Esophagus muscularis mucosa (tissue), 4 donors: ENCODE measurements around the gene DCHS1.

Source experiments
- EP300 ChIP-seq: sonication (generic); formaldehyde crosslinking; IDR thresholded peaks from one replicate; pipeline ENCODE4 v1.6.1; 2017; ENCODE audit warnings: antibody characterized with exemption
- POLR2AphosphoS5 ChIP-seq, 2 donors: sonication (generic); formaldehyde crosslinking; IDR thresholded peaks; one replicate each; pipeline ENCODE4 v1.6.1; 2017; ENCODE audit warnings: antibody characterized with exemption in 2 of 2
- TF ChIP-seq, protein P1 (sequence below), 3 experiments: fragments of 200-600 bp in 2 of 3; fragments of 450-650 bp in 1 of 3; sonication (generic) in 2 of 3; IDR thresholded peaks; one replicate each; pipeline ENCODE4 v1.5.1; 2017 to 2019; ENCODE audit warnings: antibody characterized with exemption in 3 of 3, mild to moderate bottlenecking in 2 of 3, moderate library complexity in 1 of 3

DNA sequence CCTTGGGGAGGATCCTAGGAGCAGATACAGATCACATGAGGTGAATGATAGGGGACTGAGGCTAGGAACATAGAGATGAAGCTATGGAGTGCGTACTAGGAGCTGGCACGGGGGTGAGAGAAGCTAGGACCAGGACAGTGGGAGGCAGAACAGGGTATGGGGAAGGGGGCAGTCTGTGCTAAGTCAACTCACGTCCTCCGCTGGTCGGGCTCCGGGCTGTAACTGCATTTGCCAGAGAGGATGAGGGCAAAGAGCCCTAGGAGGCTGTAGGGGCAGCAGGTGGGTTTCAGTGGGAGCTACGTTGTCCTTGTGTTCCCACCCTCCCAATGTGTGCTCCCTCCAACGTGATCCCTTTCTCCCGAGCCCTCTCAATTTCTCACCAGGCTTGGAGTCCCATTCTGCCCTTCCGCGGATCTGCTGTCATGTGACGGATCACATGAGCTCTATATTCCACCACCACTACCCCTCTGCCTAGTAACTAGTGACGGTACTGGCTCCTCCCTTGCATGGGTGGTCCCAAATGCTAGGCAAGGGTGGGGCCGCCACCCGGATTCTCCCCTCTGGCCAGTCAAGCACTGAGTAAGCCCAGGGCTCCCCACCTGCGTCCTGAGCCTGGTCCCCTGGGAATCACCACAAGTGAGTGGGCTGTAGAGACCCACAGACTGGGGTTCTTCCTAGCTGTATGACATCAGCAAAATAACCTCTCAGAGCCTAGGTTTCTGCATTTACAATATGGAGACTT is 36.4 kb downstream of the DCHS1 start, which contains the start of gene TPP1:
- TF ChIP-seq EP300 (no peak), POLR2AphosphoS5 (IDR thresholded peaks at IDR 0.05) (peak; percentile 96 to 99)
- TF ChIP-seq, protein P1, sequence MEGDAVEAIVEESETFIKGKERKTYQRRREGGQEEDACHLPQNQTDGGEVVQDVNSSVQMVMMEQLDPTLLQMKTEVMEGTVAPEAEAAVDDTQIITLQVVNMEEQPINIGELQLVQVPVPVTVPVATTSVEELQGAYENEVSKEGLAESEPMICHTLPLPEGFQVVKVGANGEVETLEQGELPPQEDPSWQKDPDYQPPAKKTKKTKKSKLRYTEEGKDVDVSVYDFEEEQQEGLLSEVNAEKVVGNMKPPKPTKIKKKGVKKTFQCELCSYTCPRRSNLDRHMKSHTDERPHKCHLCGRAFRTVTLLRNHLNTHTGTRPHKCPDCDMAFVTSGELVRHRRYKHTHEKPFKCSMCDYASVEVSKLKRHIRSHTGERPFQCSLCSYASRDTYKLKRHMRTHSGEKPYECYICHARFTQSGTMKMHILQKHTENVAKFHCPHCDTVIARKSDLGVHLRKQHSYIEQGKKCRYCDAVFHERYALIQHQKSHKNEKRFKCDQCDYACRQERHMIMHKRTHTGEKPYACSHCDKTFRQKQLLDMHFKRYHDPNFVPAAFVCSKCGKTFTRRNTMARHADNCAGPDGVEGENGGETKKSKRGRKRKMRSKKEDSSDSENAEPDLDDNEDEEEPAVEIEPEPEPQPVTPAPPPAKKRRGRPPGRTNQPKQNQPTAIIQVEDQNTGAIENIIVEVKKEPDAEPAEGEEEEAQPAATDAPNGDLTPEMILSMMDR (IDR thresholded peaks at IDR 0.05), result peak in 1 of 3 experiments; percentile 8
